GM23338 (cell line): ENCODE results near the gene CCDC167. TPM values are rescaled to one million over a fixed set of nuclear protein-coding genes. Genes with fewer than 3 reads are reported as not detected.

Source experiments
- CREB1 ChIP-seq: fragments of 250-450 bp; sonication (Bioruptor Pico); IDR thresholded peaks from 2 replicates; pipeline ENCODE4 v1.5.0; 2020; ENCODE audit warnings: low read depth, mild to moderate bottlenecking, moderate library complexity
- ETS1 ChIP-seq: IDR thresholded peaks from 2 replicates; pipeline ENCODE4 v1.6.1; 2016; ENCODE audit warnings: antibody characterized with exemption
- JUNB ChIP-seq: IDR thresholded peaks from one replicate; pipeline ENCODE4 v1.6.1; 2016; ENCODE audit warnings: antibody characterized with exemption; ENCODE audit not compliant: unreplicated experiment
- REST ChIP-seq: IDR thresholded peaks from one replicate; pipeline ENCODE4 v1.6.1; 2018; ENCODE audit warnings: antibody characterized with exemption; ENCODE audit not compliant: unreplicated experiment
- STAT1 ChIP-seq: IDR thresholded peaks from one replicate; pipeline ENCODE4 v1.6.1; 2016; ENCODE audit warnings: antibody characterized with exemption; ENCODE audit not compliant: unreplicated experiment
- ZNF462 ChIP-seq: fragments of 250-450 bp; sonication (Bioruptor Pico); IDR thresholded peaks from 2 replicates; pipeline ENCODE4 v1.5.0; 2020; ENCODE audit warnings: mild to moderate bottlenecking, moderate library complexity
- polyA plus RNA-seq: library from polyadenylated mRNA; unstranded; fragments of >200 nt; fragmentation: Nextera tagmentation; extraction: Ambion mirVana; gene quantifications from 2 replicates; pipeline ENCODE4 v1.2.1, GENCODE V29; 2016
- total RNA-seq: library from RNA; depleted of rRNA; stranded (reverse); fragments of >200 nt; shearing (Covaris generic); gene quantifications from 2 replicates; pipeline ENCODE4 v1.2.3, GENCODE V29; 2014

Gene CCDC167
- total and polyA plus RNA-seq, 2 experiments from 2014 or later, result 17.6 to 21.4 TPM

GRCh38 chr6:37495244-37495934, 4.3 kb downstream of the CCDC167 start (continued):
- TF ChIP-seq ZNF462 (no peak), ETS1 (no peak), REST (no peak), CREB1 (CRISPR knock-in tag) (no peak), STAT1 (no peak), JUNB (no peak)
